AG08396 (cell line): Measurements from ENCODE around the gene NSF.
"Not testable (repeated sequence)": the region's sequence is repeated elsewhere in the genome, so short reads cannot be mapped to it uniquely, and the experiment has no call there.

Experiments used
- DNase-seq: peaks from one replicate; pipeline ENCODE4 v3.0.0; 2012; ENCODE audit warnings: low spot score, mixed read lengths

The NSF gene

GRCh38 chr17:46590157-46591146 lies at the start of gene NSF:
Gene NSF (plus strand): TSS chr17:46590669. CDS start chr17:46590776, 107 bp downstream.
- DNase-seq, result not testable (repeated sequence)

- DNase-seq, result not testable (repeated sequence)
Measured at GRCh38 chr17:46548607-46549006, 41.9 kb upstream of the NSF start.

- not testable (repeated sequence) for DNase-seq
Measured at GRCh38 chr17:46559155-46559554, 31.3 kb upstream of the NSF start.

GRCh38 chr17:46560048-46560447 lies 30.4 kb upstream of the NSF start:
- not testable (repeated sequence) for DNase-seq

GRCh38 chr17:46566284-46566683 lies 24.2 kb upstream of the NSF start:
- not testable (repeated sequence) for DNase-seq

- not testable (repeated sequence) for DNase-seq
Measured at GRCh38 chr17:46566980-46567379, 23.5 kb upstream of the NSF start.

- DNase-seq, result not testable (repeated sequence)
Measured at GRCh38 chr17:46571796-46572195, 18.7 kb upstream of the NSF start.

- DNase-seq, result not testable (repeated sequence)
Measured at GRCh38 chr17:46579083-46580075, 11.1 kb upstream of the NSF start, which contains the start of gene ARL17A. Gene ARL17A (minus strand): TSS chr17:46579691. CDS start chr17:46576322, 3,369 bp downstream.

GRCh38 chr17:46580082-46580481 lies 10.4 kb upstream of the NSF start:
- not testable (repeated sequence) for DNase-seq

- not testable (repeated sequence) for DNase-seq
Measured at GRCh38 chr17:46585444-46585843, 5.0 kb upstream of the NSF start.

GRCh38 chr17:46591332-46591731 lies 863 bp downstream of the NSF start:
- DNase-seq, result not testable (repeated sequence)

- DNase-seq, result not testable (repeated sequence)
Measured at GRCh38 chr17:46598344-46598931, 8.0 kb downstream of the NSF start.

- not testable (repeated sequence) for DNase-seq
Measured at GRCh38 chr17:46600767-46601166, 10.3 kb downstream of the NSF start.

- not testable (repeated sequence) for DNase-seq
Measured at GRCh38 chr17:46603125-46603524, 12.7 kb downstream of the NSF start.

GRCh38 chr17:46611304-46611703 lies 20.8 kb downstream of the NSF start:
- not testable (repeated sequence) for DNase-seq

GRCh38 chr17:46613876-46614275 lies 23.4 kb downstream of the NSF start:
- not testable (repeated sequence) for DNase-seq

- DNase-seq, result not testable (repeated sequence)
Measured at GRCh38 chr17:46617121-46617520, 26.7 kb downstream of the NSF start.

GRCh38 chr17:46618975-46619374 lies 28.5 kb downstream of the NSF start:
- DNase-seq, result not testable (repeated sequence)

GRCh38 chr17:46623790-46624189 lies 33.3 kb downstream of the NSF start:
- not testable (repeated sequence) for DNase-seq

GRCh38 chr17:46624726-46625125 lies 34.3 kb downstream of the NSF start:
- not testable (repeated sequence) for DNase-seq

GRCh38 chr17:46627452-46627851 lies 37.0 kb downstream of the NSF start:
- not testable (repeated sequence) for DNase-seq
